ENCODE results near the gene ZNF580.
A peak's percentile ranks its signal among the peaks of the same experiment; 100 is the strongest.

Gene ZNF580

GRCh38 chr19:55663846-55664536 lies 23.2 kb downstream of the ZNF580 start:
- no peak for DNase-seq (ENCODE audit: low read depth)

- DNase-seq (ENCODE audit: low read depth): no peak
Observed at GRCh38 chr19:55666343-55667005, 25.7 kb downstream of the ZNF580 start.

GRCh38 chr19:55667006-55667381 lies 26.2 kb downstream of the ZNF580 start:
- DNase-seq (ENCODE audit: low read depth): no peak

GRCh38 chr19:55667511-55667910 lies 26.7 kb downstream of the ZNF580 start:
- no peak for DNase-seq (ENCODE audit: low read depth)

GRCh38 chr19:55667958-55668357 lies 27.2 kb downstream of the ZNF580 start:
- DNase-seq (ENCODE audit: low read depth): no peak

GRCh38 chr19:55668603-55669348 lies 28.0 kb downstream of the ZNF580 start:
- no peak for DNase-seq (ENCODE audit: low read depth)

GRCh38 chr19:55669418-55670279 lies 28.8 kb downstream of the ZNF580 start:
- no peak for DNase-seq (ENCODE audit: low read depth)

- DNase-seq (ENCODE audit: low read depth): no peak
Observed at GRCh38 chr19:55670280-55671053, 29.7 kb downstream of the ZNF580 start.

- DNase-seq (ENCODE audit: low read depth): no peak
Observed at GRCh38 chr19:55671054-55671378, 30.2 kb downstream of the ZNF580 start.

- DNase-seq (ENCODE audit: low read depth): no peak
Observed at GRCh38 chr19:55672418-55672817, 31.6 kb downstream of the ZNF580 start.

GRCh38 chr19:55673465-55673864 lies 32.7 kb downstream of the ZNF580 start:
- no peak for DNase-seq (ENCODE audit: low read depth)

GRCh38 chr19:55673889-55674288 lies 33.1 kb downstream of the ZNF580 start:
- no peak for DNase-seq (ENCODE audit: low read depth)

GRCh38 chr19:55674459-55674840 lies 33.6 kb downstream of the ZNF580 start:
- DNase-seq (ENCODE audit: low read depth): no peak

GRCh38 chr19:55674841-55675660 lies 34.2 kb downstream of the ZNF580 start, which contains the start of gene EPN1:
Gene EPN1, plus strand, starts transcription at chr19:55675226. Its CDS starts 3,402 bp downstream, at chr19:55678628.
- peak; percentile 92 for DNase-seq (ENCODE audit: low read depth)

GRCh38 chr19:55675661-55676354 lies 35.0 kb downstream of the ZNF580 start:
- DNase-seq (ENCODE audit: low read depth): no peak

- DNase-seq (ENCODE audit: low read depth): no peak
Observed at GRCh38 chr19:55676383-55676782, 35.6 kb downstream of the ZNF580 start.

GRCh38 chr19:55676889-55677505 lies 36.2 kb downstream of the ZNF580 start:
- DNase-seq (ENCODE audit: low read depth): no peak

GRCh38 chr19:55677572-55678028 lies 36.8 kb downstream of the ZNF580 start:
- DNase-seq (ENCODE audit: low read depth): no peak

GRCh38 chr19:55678121-55678671 lies 37.4 kb downstream of the ZNF580 start:
- DNase-seq (ENCODE audit: low read depth): no peak

All from GM04504 (cell line).